Heart right ventricle (tissue), 16 donors: ENCODE results near the gene NATD1. TPM values are rescaled to one million over a fixed set of nuclear protein-coding genes. Genes with fewer than 3 reads are reported as not detected.

Source experiments
- ATAC-seq, 8 donors: fragments of 200-7000 bp; cut with Tn5 transposase; one replicate each; pipeline ENCODE4 v1.9.1; 2020; ENCODE audit warnings: mild to moderate bottlenecking in 8 of 8, moderate library complexity in 8 of 8, moderate number of reproducible peaks in 1 of 8
- DNase-seq, 2 donors: peaks; one replicate each; pipeline ENCODE4 v3.0.0-alpha.2; 2020
- H3K27ac ChIP-seq, 10 donors: fragments of 200-600 bp; sonication (generic) in 2 of 10; one replicate each; pipeline versions ENCODE4 v1.5.0 to v1.8.0; 2020 to 2022; ENCODE audit warnings: mild to moderate bottlenecking in 3 of 10
- H3K27me3 ChIP-seq, 7 donors: fragments of 200-600 bp; one replicate each; pipeline ENCODE4 v1.8.0; 2021 to 2022; ENCODE audit warnings: mild to moderate bottlenecking in 2 of 7
- H3K36me3 ChIP-seq, 9 donors: fragments of 200-600 bp; sonication (generic) in 1 of 9; one replicate each; pipeline versions ENCODE4 v1.5.0 to v1.8.0; 2020 to 2022; ENCODE audit warnings: mild to moderate bottlenecking in 2 of 9
- H3K4me1 ChIP-seq, 9 donors: fragments of 200-600 bp; sonication (generic) in 1 of 9; one replicate each; pipeline versions ENCODE4 v1.5.0 to v1.8.0; 2020 to 2022; ENCODE audit warnings: mild to moderate bottlenecking in 4 of 9
- H3K4me3 ChIP-seq, 10 donors: fragments of 200-600 bp; sonication (generic) in 2 of 10; one replicate each; pipeline versions ENCODE4 v1.5.0 to v1.8.0; 2020 to 2022; ENCODE audit warnings: mild to moderate bottlenecking in 7 of 10, moderate library complexity in 2 of 10
- H3K9me3 ChIP-seq, 11 donors: fragments of 200-600 bp in 10 of 11; sonication (generic) in 2 of 11; one replicate each; pipeline versions ENCODE4 v1.5.0 to v1.8.0; 2013 to 2022; ENCODE audit warnings: mild to moderate bottlenecking in 2 of 11, control low read depth in 1 of 11, moderate library complexity in 1 of 11
- WGBS, 2 donors: extraction: QIAGEN DNeasy Blood & Tissue Kit; methylation state at CpG; one replicate each; pipeline ENCODE4 v1.1.7; 2013; ENCODE audit warnings: inconsistent platforms in 1 of 2; 5-methylcytosine and 5-hydroxymethylcytosine counted together
- intact Hi-C, 10 donors: fragments of 100-400 bp; cut with DNase I; formaldehyde crosslinking; loops; one replicate each; pipeline versions ENCODE4 v1.11.1 to v1.14.2; 2022
- polyA plus RNA-seq, 2 donors: library from polyadenylated mRNA; stranded (reverse); fragments of 200-250 nt; gene quantifications; one replicate each; pipeline ENCODE4 v1.2.3, GENCODE V29; 2013
- total RNA-seq, 10 donors: library from RNA; stranded (reverse); fragmentation: NEBNext Ultra II Directional in 3 of 10; extraction: Animal tissue kit (Norgen Biotek cat#: 25700) in 3 of 10; gene quantifications; one replicate each; pipeline versions ENCODE4 v1.2.1 to v1.2.4, GENCODE V29; 2021 to 2023
- TF ChIP-seq, protein P1 (sequence below), 9 donors: fragments of 200-600 bp; sonication (generic) in 2 of 9; IDR thresholded peaks; one replicate each; pipeline versions ENCODE4 v1.5.0 to v1.8.0; 2021 to 2022; ENCODE audit warnings: antibody characterized with exemption in 9 of 9, mild to moderate bottlenecking in 5 of 9, moderate library complexity in 1 of 9
- donor health status: Arrhythmogenic right ventricular cardiomyopathy.
- donor health status: ischemic (EF 13 %, LVEDD 7.1; RV severe dilation, severe dysfunction).
- donor health status: healthy with polysubstance abuse.
- donor health status: DM: no; HTN: yes; CAD: no.
- donor health status: DM: no; HTN: no; CAD: no.
- donor health status: ischemic (EF 25% LVEDD 6.9; RV normal size, moderate dysfunction).
- donor health status: ischemic (EF 25% LVEDD 5.7; RV mildly dilated, moderate dysfunction).
- donor health status: healthy.
- donor health status: DM: yes; HTN: yes; CAD: no.
- donor health status: Ischemic cardiomyopathy.
- donor health status: ischemic (EF 35%, LVEDD 5.7; RV mildly dilated, moderate dysfunction).
- donor health status: nonischemic (EF 11% LVEDD 7.7; RV severe dilation, severe dysfunction).
- donor health status: DM: yes; HTN: yes; CAD: no.
- donor health status: PGD.
- donor health status: ischemic (EF 29% LVEDD 5.4; RV normal size, mild dysfunction).
- donor health status: nonischemic (EF 23%, LVEDD 6.1; RV moderate dilation, normal function).

The NATD1 gene
- total and polyA plus RNA-seq, 12 donors, result 3.1 to 23.1 (median 18.1) TPM

DNA sequence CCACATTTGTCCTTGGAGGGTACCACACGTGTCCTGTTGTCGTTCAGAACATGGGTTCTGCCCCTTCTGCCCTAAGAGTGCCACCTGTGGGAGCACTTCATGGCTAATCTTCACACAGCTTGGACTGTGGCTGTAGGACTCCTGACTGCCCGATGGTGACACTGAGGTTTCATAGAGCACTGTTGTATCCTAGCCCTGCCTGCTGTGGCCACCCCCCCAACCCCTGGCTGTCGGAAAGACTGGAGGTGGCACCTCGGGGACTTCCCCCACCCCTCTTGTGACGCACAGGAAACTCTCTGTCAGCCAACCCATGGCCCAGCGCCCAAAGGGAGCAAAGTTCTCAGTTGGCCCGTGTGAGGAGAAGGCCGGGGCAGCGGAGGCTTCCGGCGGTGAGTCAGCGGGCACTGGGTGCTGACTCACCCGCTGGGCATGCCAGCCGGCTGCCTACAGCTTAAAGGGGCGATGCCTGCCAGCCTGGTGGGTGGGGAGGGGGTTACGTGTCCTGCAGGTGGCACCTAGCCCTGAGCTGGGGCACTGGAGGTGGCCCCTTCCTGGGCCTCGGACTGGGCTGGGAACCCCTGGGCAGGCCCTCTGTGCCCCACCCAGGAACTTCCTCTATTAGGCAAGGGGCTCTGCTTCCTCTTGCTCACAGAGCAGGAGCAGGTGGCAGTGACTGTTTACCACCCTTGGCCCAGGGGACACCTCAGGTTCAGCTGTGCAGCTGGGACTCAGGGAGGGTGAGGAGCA lies 34.7 kb upstream of the NATD1 start:
- Histone ChIP-seq H3K36me3 (peaks cover 0 to 26% (median 0%) of the 10 kb centered on the region in 9 donors), H3K27me3 (peaks cover 0 to 4% (median 0%) of the 10 kb centered on the region in 7 donors), H3K4me1 (peaks cover 37 to 78% (median 55%) of the 10 kb centered on the region in 9 donors), H3K27ac (peak overlapping the region; percentile 71 to 99 (median 96)), H3K9me3 (no peaks in the 10 kb centered on the region), H3K4me3 (peak overlapping the region in 9 of 10 donors; percentile 20 to 99 (median 98))
- peak; percentile 95 to 96 for DNase-seq
- TF ChIP-seq, protein P1, sequence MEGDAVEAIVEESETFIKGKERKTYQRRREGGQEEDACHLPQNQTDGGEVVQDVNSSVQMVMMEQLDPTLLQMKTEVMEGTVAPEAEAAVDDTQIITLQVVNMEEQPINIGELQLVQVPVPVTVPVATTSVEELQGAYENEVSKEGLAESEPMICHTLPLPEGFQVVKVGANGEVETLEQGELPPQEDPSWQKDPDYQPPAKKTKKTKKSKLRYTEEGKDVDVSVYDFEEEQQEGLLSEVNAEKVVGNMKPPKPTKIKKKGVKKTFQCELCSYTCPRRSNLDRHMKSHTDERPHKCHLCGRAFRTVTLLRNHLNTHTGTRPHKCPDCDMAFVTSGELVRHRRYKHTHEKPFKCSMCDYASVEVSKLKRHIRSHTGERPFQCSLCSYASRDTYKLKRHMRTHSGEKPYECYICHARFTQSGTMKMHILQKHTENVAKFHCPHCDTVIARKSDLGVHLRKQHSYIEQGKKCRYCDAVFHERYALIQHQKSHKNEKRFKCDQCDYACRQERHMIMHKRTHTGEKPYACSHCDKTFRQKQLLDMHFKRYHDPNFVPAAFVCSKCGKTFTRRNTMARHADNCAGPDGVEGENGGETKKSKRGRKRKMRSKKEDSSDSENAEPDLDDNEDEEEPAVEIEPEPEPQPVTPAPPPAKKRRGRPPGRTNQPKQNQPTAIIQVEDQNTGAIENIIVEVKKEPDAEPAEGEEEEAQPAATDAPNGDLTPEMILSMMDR (IDR thresholded peaks at IDR 0.05), result peak in 3 of 9 donors; percentile 21 to 33 (median 24)
- WGBS, 2 donors, result 5 to 7% methylated on average over 18 of the region's 18 CpGs
- ATAC-seq, result peak; percentile 35 to 76 (median 67)
- intact Hi-C loops, result loop anchor here in 7 of 10 donors (5.0 to 10.0 kb wide), 5 partner anchors 73 to 246 kb away; partner anchors contain the start of genes USP22 (in 3 of the 7) and TMEM11 (in 2 of the 7)

DNA sequence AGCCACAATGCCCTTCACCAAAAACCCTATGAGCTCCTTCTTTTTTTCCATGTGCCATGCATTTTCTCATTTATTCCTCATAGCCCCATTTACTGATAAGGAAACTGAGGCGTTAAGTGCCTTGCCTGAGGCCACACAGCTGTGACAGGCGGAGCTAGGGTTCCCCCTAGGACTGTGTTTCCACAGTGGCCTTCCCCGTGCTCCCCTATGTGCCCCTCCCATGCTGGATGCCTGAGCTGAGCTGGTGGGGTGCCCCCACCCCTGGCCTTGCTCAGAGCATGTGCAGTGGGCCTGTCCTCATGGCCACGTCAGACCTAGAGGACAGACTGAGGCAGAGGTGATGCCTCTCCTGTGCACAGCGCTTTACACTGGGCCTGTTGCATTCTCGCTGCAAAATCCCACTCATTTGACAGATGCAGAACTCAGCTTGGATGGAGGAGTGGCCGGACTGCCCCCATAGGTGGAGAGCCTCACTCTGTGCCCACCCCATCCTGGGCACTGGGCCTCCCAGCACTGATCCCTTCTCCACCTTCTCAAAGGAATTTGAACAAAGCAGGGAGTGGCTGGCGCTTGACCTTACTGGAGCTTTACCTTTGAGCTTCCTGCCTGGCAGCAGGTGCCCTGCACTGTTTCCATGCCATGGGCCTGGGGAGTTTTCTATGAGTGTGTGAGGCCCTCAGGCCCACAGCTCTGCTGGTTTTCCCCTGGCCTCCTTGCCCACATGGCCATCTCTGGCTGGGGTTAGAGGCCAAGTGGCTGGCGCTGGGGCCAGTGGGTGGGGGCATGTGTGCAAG lies 33.9 kb upstream of the NATD1 start:
- H3K27me3 ChIP-seq, result peaks cover 0 to 4% (median 0%) of the 10 kb centered on the region in 7 donors
- H3K36me3 ChIP-seq, result peaks cover 0 to 19% (median 0%) of the 10 kb centered on the region in 9 donors
- peak overlapping the region; percentile 71 to 99 (median 96) for H3K27ac ChIP-seq
- H3K4me3 ChIP-seq, result peak overlapping the region in 9 of 10 donors; percentile 67 to 99 (median 98)
- DNase-seq (no peak), ATAC-seq (no peak)
- 62 to 63% methylated on average over 9 of the region's 9 CpGs for whole genome bisulfite sequencing, 2 donors
- TF ChIP-seq, protein P1 (IDR thresholded peaks at IDR 0.05), result no peak
- H3K4me1 ChIP-seq, result peaks cover 37 to 85% (median 57%) of the 10 kb centered on the region in 9 donors
- no peaks in the 10 kb centered on the region for H3K9me3 ChIP-seq
- intact Hi-C loops, result loop anchor here in 7 of 10 donors (5.0 to 10.0 kb wide), 5 partner anchors 72 to 245 kb away; partner anchors contain the start of genes USP22 (in 3 of the 7) and TMEM11 (in 2 of the 7)

DNA sequence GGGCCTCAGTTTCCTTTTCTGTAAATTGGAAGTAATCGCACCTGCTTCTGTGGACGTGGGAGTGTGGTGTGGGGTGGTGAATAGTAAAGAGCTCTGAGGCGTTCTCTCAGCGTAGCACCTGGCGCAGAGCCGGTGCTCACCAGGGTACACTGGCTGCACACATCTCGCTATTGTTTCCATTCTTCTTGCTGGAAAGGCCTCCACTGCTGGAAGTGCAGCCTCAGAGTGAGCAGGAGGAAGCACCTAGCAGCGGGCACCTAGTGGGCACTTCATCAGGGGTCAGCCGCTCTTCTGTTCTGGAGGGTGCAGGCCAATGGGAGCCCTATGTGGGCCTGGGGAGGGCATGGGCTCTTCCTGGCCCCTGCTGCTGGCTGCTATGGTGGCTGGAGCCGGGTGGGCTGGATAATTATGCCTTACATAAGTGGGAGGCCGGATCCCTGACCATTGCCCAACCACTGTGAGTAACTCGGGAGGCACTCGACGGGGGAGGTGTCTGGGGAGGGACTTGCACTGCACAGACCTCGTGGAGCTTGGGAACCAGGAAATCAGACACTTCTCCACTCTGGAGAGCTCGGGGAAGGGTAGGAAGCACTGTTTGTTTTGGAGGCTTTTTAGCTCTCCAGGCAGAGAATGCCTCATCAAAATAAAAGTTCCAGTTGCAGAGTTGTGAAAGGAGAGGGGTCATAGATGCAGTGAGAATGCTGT lies 33.0 kb upstream of the NATD1 start:
- Histone ChIP-seq H3K36me3 (peaks cover 0 to 10% (median 0%) of the 10 kb centered on the region in 9 donors), H3K4me3 (peak overlapping the region; percentile 67 to 99 (median 97)), H3K27me3 (peaks cover 0 to 4% (median 0%) of the 10 kb centered on the region in 7 donors), H3K27ac (peak overlapping the region; percentile 83 to 99 (median 96)), H3K4me1 (peaks cover 37 to 81% (median 55%) of the 10 kb centered on the region in 9 donors), H3K9me3 (no peaks in the 10 kb centered on the region)
- TF ChIP-seq, protein P1 (IDR thresholded peaks at IDR 0.05), result no peak
- 14 to 16% methylated on average over 16 of the region's 16 CpGs for WGBS, 2 donors
- intact Hi-C loops, result loop anchor here in 7 of 10 donors (5.0 to 10.0 kb wide), 5 partner anchors 71 to 244 kb away; partner anchors contain the start of genes USP22 (in 3 of the 7) and TMEM11 (in 2 of the 7)
- ATAC-seq (peak; percentile 32 to 60 (median 48)), DNase-seq (peak; percentile 82 to 92)
